Measurements from ENCODE around the gene KLHL29.

Gene KLHL29

GRCh38 chr2:23425885-23426262 is 40.9 kb downstream of the KLHL29 start:
- no peaks in the 10 kb centered on the region for H3K4me1 Mint-ChIP-seq
- H3K36me3 Mint-ChIP-seq: no peaks in the 10 kb centered on the region
- H3K4me3 Mint-ChIP-seq: no peak overlapping the region
- DNase-seq (no peak), ATAC-seq (replicated peaks) (no peak)
- no peaks in the 10 kb centered on the region for H3K9me3 Mint-ChIP-seq
- H3K27me3 Mint-ChIP-seq: peaks cover 6 to 14% of the 10 kb centered on the region in 2 donors
- no peak overlapping the region for H3K27ac Mint-ChIP-seq

- Mint-ChIP-seq H3K4me3 (no peak overlapping the region), H3K36me3 (no peaks in the 10 kb centered on the region), H3K27ac (no peak overlapping the region), H3K27me3 (peaks cover 7 to 14% of the 10 kb centered on the region in 2 donors), H3K4me1 (no peaks in the 10 kb centered on the region), H3K9me3 (no peaks in the 10 kb centered on the region)
- DNase-seq (no peak), ATAC-seq (replicated peaks) (no peak)
Observed at GRCh38 chr2:23426263-23426905, 41.4 kb downstream of the KLHL29 start.

DNA sequence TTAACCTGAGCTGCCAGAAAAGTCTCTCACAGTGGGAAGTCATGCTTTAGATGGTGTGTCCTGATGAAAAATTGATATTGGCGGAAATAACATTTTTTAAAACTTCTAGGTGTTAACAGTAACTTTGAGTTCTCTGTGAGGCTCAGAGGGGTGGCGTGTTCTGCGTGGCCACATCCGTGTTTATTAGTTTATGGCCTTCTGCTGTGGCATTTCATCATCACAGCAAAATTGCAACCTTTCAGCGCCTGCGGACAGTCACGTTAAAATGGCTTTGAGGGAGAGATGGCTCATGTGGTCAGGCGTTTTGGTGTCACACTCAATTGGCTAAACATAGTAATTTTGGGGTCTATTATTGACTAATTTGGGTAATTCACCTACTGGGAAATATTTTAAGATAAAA is 42.4 kb downstream of the KLHL29 start:
- no peaks in the 10 kb centered on the region for H3K9me3 Mint-ChIP-seq
- no peak overlapping the region for H3K27ac Mint-ChIP-seq
- H3K36me3 Mint-ChIP-seq: no peaks in the 10 kb centered on the region
- H3K4me1 Mint-ChIP-seq: no peaks in the 10 kb centered on the region
- DNase-seq: no peak
- no peak overlapping the region for H3K4me3 Mint-ChIP-seq
- no peak for ATAC-seq (replicated peaks)
- H3K27me3 Mint-ChIP-seq: peaks cover 7 to 14% of the 10 kb centered on the region in 2 donors

DNA sequence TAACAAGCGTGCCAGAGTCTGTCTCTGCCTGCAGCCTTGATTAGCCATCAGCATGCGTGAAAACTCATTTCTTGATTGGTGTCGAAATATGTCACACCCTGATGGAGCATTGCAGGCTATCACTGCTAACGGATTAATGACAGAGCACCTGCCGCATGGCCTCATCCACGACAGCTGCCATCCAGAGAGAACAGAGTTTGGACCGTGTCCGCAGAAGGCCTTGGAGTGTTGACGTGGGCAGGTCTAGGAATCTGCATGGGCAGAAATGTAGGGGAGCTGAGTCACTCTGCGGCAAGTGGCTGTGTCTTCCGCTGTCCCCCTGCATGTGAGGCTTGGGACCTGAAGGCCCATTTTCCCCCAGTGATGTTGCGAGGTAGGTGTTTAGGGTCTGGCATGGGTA is 43.0 kb downstream of the KLHL29 start:
- Mint-ChIP-seq H3K36me3 (no peaks in the 10 kb centered on the region), H3K4me3 (no peak overlapping the region), H3K9me3 (no peaks in the 10 kb centered on the region), H3K4me1 (no peaks in the 10 kb centered on the region), H3K27ac (no peak overlapping the region), H3K27me3 (peaks cover 10 to 14% of the 10 kb centered on the region in 2 donors)
- DNase-seq (no peak), ATAC-seq (replicated peaks) (no peak)

DNA sequence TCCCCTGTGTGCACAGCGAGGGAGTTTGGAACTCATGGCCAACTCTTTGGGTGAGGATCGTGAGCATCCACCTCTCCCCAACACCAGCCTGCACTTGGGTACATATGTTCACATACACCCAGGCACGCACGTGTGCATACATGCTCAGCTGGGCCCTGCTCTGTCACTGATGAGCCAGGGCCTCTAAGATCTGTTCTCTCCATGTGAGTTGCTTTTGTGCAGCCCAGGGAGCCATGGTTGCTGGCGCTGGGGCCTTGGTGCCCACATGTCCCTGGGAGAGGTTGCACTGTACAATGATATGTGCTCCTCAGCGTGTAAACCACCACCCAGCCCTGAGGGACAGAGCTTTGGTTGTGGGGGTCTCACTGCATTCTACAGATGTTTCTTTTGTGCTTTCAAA is 44.1 kb downstream of the KLHL29 start:
- Mint-ChIP-seq H3K4me1 (no peaks in the 10 kb centered on the region), H3K27ac (no peak overlapping the region), H3K9me3 (no peaks in the 10 kb centered on the region), H3K36me3 (no peaks in the 10 kb centered on the region), H3K27me3 (peaks cover 10 to 16% of the 10 kb centered on the region in 2 donors), H3K4me3 (no peak overlapping the region)
- ATAC-seq (replicated peaks): no peak
- no peak for DNase-seq

DNA sequence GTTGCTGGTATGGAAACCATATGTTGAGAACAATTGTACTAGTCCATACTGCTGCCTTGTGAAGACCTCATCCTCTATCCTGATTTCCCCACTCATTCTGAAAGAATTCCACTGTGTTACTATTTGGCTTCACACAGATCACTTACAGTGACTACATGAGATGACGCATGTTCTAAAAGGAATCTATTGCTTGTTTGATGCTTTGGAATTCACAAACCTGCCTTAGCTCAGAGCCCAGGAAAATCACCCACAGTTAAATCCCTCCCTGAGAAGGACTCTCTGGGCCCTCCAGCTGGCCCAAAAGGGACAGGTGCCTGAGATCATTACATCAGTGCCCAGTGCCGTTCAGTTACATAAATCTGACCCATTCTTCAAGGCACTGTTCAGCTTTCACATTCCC is 45.3 kb downstream of the KLHL29 start:
- H3K27me3 Mint-ChIP-seq: peaks cover 16 to 22% of the 10 kb centered on the region in 2 donors
- ATAC-seq (replicated peaks) (no peak), DNase-seq (no peak)
- H3K27ac Mint-ChIP-seq: no peak overlapping the region
- no peaks in the 10 kb centered on the region for H3K36me3 Mint-ChIP-seq
- H3K4me3 Mint-ChIP-seq: no peak overlapping the region
- no peaks in the 10 kb centered on the region for H3K9me3 Mint-ChIP-seq
- no peaks in the 10 kb centered on the region for H3K4me1 Mint-ChIP-seq

DNA sequence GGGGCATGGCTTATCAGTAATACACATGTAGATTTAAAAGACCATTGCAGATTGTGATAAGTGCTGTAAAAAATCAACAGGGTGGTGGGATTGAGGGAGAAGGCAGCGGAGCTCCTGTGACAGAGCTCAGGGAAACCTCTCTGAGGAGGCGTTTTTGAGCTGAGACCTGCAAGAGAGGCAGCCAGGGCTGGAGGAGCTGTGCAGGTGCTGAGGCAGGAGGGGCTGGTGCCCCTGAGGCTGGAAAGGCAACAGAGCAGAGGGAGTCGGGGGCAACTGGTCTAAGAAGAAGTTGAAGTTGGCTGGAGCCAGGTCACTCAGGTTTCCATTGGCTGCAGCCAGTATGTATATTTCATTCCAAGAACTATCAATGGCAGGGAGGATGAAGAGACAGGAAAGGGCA is 47.6 kb downstream of the KLHL29 start:
- Mint-ChIP-seq H3K4me1 (peaks cover 0 to 2% of the 10 kb centered on the region in 2 donors), H3K27ac (no peak overlapping the region), H3K9me3 (peaks cover 0 to under 1% of the 10 kb centered on the region in 2 donors), H3K27me3 (peaks cover 21 to 22% of the 10 kb centered on the region in 2 donors), H3K4me3 (no peak overlapping the region), H3K36me3 (no peaks in the 10 kb centered on the region)
- no peak for ATAC-seq (replicated peaks)
- no peak for DNase-seq

DNA sequence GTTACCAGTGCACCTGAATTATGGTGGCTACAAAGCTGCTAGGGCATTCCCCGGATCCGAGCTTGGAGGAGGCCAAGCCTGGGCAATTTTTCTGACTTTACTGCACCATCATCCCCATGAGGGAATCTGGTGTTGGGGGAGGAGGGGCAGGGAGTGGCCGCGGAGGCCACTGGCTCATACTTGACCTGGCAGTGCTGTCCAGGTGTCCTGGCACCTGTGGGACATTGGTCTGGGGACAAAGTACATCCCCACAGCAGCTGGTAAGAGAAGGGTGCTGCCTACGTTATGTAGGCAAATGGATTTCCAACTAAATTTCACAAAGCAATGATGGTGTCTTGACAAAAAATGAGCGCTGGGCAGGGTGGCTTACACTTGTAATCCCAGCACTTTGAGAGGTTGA is 48.3 kb downstream of the KLHL29 start:
- no peak for DNase-seq
- no peak for ATAC-seq (replicated peaks)
- Mint-ChIP-seq H3K4me3 (no peak overlapping the region), H3K4me1 (peaks cover 0 to 2% of the 10 kb centered on the region in 2 donors), H3K9me3 (peaks cover 0 to 2% of the 10 kb centered on the region in 2 donors), H3K27me3 (peaks cover 21 to 22% of the 10 kb centered on the region in 2 donors), H3K27ac (no peak overlapping the region), H3K36me3 (no peaks in the 10 kb centered on the region)

- H3K4me1 Mint-ChIP-seq: peaks cover 0 to 2% of the 10 kb centered on the region in 2 donors
- no peaks in the 10 kb centered on the region for H3K36me3 Mint-ChIP-seq
- ATAC-seq (replicated peaks) (no peak), DNase-seq (no peak)
- no peak overlapping the region for H3K4me3 Mint-ChIP-seq
- H3K27me3 Mint-ChIP-seq: peaks cover 21 to 22% of the 10 kb centered on the region in 2 donors
- peaks cover 0 to 4% of the 10 kb centered on the region in 2 donors for H3K9me3 Mint-ChIP-seq
- H3K27ac Mint-ChIP-seq: no peak overlapping the region
Observed at GRCh38 chr2:23434721-23435121, 49.7 kb downstream of the KLHL29 start.

DNA sequence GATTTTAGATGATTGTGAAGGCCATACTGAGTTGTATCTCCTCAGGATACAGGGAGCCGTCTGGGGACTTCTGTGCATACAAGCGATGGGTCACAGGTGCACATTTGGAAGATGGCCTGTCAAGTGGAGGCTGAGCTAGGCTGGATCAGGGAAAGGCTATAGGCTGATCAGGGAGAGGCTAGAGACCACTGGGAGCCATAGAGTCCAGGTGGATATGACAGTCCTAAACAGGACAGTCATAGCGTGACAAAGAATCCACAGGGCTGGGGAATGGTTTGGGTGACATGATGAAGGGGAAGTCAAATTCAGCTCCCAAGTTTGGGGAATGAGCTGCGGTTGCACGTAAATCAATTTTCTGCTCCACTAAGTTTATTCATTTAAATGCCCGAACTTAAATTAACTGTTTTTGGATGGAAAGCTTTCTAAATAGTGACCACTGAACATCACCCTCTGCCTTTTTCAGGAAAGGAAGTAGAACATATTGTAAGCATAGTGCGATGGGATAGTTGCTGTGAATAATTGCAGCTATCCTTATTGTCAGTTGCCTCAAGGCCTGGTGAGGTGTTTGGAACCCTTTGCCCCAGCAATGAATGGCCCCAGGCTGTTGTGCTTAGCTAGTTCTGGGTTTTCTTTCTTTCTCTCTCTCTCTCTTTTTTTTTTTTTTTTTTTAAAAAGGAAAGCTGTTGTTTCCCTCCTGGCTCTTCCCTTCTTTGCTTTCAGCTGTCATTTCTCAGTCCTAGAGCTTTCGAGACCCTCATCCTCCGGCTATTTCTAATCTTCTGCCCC is 50.5 kb downstream of the KLHL29 start:
- H3K9me3 Mint-ChIP-seq: peaks cover 0 to 4% of the 10 kb centered on the region in 2 donors

DNA sequence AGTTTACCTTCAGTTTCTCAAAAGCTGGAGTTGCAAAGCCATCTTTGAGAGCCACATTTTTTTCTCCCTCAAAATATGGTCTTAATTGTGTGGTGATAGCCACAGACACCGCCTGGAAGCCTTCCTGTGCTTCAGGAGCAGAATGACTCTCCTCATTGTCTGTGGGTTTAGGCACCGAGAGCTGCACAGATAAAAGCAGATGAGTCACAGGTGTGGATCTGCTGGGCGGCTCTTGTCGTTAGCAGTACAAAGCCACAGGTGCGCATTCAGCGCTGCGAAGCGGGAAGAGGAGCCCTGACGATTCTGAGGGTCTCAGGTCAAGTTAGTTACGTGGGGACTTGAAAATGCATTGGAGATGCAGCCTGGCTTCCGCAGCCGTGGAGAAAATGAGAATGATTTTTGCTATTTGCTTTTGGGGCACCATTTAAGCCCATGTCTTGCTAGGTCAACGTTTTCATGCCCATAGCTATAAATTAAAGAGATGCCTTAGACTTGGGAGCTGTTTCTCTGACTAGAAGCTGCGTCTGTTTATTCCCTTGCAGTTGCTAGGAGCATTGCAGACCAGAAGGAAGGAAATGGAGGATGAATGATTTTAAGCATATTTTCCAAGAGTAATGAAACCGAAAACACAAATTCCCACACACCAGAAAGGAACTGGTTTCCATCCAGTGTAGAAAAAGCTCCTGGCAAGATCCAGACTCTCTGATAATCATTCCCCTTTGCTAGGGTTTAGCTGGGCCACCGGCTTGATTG is 51.5 kb downstream of the KLHL29 start:
- H3K36me3 Mint-ChIP-seq: no peaks in the 10 kb centered on the region
- H3K4me1 Mint-ChIP-seq: peaks cover 0 to 2% of the 10 kb centered on the region in 2 donors
- no peak for ATAC-seq (replicated peaks)
- H3K9me3 Mint-ChIP-seq: peaks cover 0 to 4% of the 10 kb centered on the region in 2 donors
- H3K27ac Mint-ChIP-seq: no peak overlapping the region
- H3K27me3 Mint-ChIP-seq: peaks cover 12 to 14% of the 10 kb centered on the region in 2 donors
- H3K4me3 Mint-ChIP-seq: no peak overlapping the region
- DNase-seq: no peak

More for the DNA sequence above, 50.5 kb downstream of the KLHL29 start:
- Mint-ChIP-seq H3K4me3 (no peak overlapping the region), H3K27me3 (peaks cover 17 to 19% of the 10 kb centered on the region in 2 donors), H3K4me1 (peaks cover 0 to 2% of the 10 kb centered on the region in 2 donors), H3K36me3 (no peaks in the 10 kb centered on the region), H3K27ac (no peak overlapping the region)
- DNase-seq (no peak), ATAC-seq (replicated peaks) (no peak)

- Mint-ChIP-seq H3K36me3 (no peaks in the 10 kb centered on the region), H3K27me3 (peaks cover 4 to 5% of the 10 kb centered on the region in 2 donors), H3K4me3 (no peak overlapping the region), H3K27ac (no peak overlapping the region), H3K4me1 (no peaks in the 10 kb centered on the region), H3K9me3 (peaks cover 0 to 6% of the 10 kb centered on the region in 2 donors)
- no peak for ATAC-seq (replicated peaks)
- DNase-seq: no peak
Observed at GRCh38 chr2:23441414-23441813, 56.4 kb downstream of the KLHL29 start.

- ATAC-seq (replicated peaks) (no peak), DNase-seq (no peak)
- no peak overlapping the region for H3K27ac Mint-ChIP-seq
- no peaks in the 10 kb centered on the region for H3K36me3 Mint-ChIP-seq
- H3K4me1 Mint-ChIP-seq: peaks cover 6 to 11% of the 10 kb centered on the region in 2 donors
- H3K27me3 Mint-ChIP-seq: peaks cover 14 to 16% of the 10 kb centered on the region in 2 donors
- no peak overlapping the region for H3K4me3 Mint-ChIP-seq
- H3K9me3 Mint-ChIP-seq: peaks cover 0 to 2% of the 10 kb centered on the region in 2 donors
Observed at GRCh38 chr2:23445450-23445868, 60.5 kb downstream of the KLHL29 start.

- DNase-seq (no peak), ATAC-seq (replicated peaks) (no peak)
- H3K27ac Mint-ChIP-seq: no peak overlapping the region
- H3K36me3 Mint-ChIP-seq: no peaks in the 10 kb centered on the region
- H3K4me1 Mint-ChIP-seq: peaks cover 6 to 16% of the 10 kb centered on the region in 2 donors
- H3K9me3 Mint-ChIP-seq: peaks cover 0 to 2% of the 10 kb centered on the region in 2 donors
- no peak overlapping the region for H3K4me3 Mint-ChIP-seq
- H3K27me3 Mint-ChIP-seq: peaks cover 14 to 30% of the 10 kb centered on the region in 2 donors
Observed at GRCh38 chr2:23446916-23447315, 61.9 kb downstream of the KLHL29 start.

Data from stimulated activated naive B cell treated with anti-CD40 and anti-IgM and Interleukin-4, amounts not matched to agents 10 μg/mL and 1 μg/mL and 100 μg/mL, for 72 hours (primary cell).